ENCODE results near the gene PLP2. TPM values are rescaled to one million over a fixed set of nuclear protein-coding genes. Genes with fewer than 3 reads are reported as not detected.

PLP2 gene
- total and polyA plus RNA-seq, 8 donors, result 42.7 to 241 (median 53.5) TPM

DNA sequence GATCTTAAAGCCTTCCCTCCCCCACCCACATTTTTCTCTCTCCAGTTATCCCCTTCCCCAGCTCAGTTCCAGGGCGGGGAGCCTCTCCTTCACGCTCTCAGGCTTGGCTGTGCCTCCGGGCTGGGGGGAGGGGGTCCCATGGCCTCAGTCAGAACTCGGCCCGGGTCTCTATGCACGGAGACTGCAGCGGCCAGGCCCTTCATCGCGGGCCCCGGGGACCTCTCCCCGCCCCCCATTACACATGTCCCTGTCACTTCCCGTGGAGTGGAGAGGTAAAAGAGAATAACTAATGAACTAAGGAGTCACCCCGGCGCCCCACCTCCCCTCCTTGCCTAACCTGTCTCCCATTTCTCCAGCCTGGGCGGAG lies 15.3 kb downstream of the PLP2 start:
- H3K9me3 ChIP-seq, result no peaks in the 10 kb centered on the region
- no peaks in the 10 kb centered on the region for H3K27me3 ChIP-seq
- no peak overlapping the region for H3K27ac ChIP-seq
- no peak overlapping the region for H3K4me3 ChIP-seq
- peaks cover 0 to 16% of the 10 kb centered on the region in 2 donors for H3K36me3 ChIP-seq
- intact Hi-C loops (cut with DNase I), result no loop called here
- ATAC-seq (no peak), DNase-seq (no peak)
- peaks cover 0 to 21% of the 10 kb centered on the region in 2 donors for H3K4me1 ChIP-seq
- TF ChIP-seq, protein P1, sequence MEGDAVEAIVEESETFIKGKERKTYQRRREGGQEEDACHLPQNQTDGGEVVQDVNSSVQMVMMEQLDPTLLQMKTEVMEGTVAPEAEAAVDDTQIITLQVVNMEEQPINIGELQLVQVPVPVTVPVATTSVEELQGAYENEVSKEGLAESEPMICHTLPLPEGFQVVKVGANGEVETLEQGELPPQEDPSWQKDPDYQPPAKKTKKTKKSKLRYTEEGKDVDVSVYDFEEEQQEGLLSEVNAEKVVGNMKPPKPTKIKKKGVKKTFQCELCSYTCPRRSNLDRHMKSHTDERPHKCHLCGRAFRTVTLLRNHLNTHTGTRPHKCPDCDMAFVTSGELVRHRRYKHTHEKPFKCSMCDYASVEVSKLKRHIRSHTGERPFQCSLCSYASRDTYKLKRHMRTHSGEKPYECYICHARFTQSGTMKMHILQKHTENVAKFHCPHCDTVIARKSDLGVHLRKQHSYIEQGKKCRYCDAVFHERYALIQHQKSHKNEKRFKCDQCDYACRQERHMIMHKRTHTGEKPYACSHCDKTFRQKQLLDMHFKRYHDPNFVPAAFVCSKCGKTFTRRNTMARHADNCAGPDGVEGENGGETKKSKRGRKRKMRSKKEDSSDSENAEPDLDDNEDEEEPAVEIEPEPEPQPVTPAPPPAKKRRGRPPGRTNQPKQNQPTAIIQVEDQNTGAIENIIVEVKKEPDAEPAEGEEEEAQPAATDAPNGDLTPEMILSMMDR (IDR thresholded peaks at IDR 0.05), result no peak

GRCh38 chrX:49187526-49187925 lies 15.8 kb downstream of the PLP2 start:
- DNase-seq (no peak), ATAC-seq (no peak)
- peaks cover 0 to 21% of the 10 kb centered on the region in 2 donors for H3K4me1 ChIP-seq
- intact Hi-C loops (cut with DNase I), result no loop called here
- peaks cover 0 to 10% of the 10 kb centered on the region in 2 donors for H3K36me3 ChIP-seq
- H3K4me3 ChIP-seq, result no peak overlapping the region
- no peaks in the 10 kb centered on the region for H3K9me3 ChIP-seq
- TF ChIP-seq, protein P1 (IDR thresholded peaks at IDR 0.05), result no peak
- H3K27me3 ChIP-seq, result no peaks in the 10 kb centered on the region
- no peak overlapping the region for H3K27ac ChIP-seq

GRCh38 chrX:49188468-49189076 lies 16.9 kb downstream of the PLP2 start:
- intact Hi-C loops (cut with DNase I), result no loop called here
- H3K36me3 ChIP-seq, result no peaks in the 10 kb centered on the region
- H3K27ac ChIP-seq, result no peak overlapping the region

GRCh38 chrX:49189606-49190005 lies 17.9 kb downstream of the PLP2 start:
- intact Hi-C loops (cut with DNase I), result no loop called here
- ATAC-seq (no peak), DNase-seq (no peak)
- H3K27me3 ChIP-seq, result no peaks in the 10 kb centered on the region
- no peak overlapping the region for H3K4me3 ChIP-seq
- H3K9me3 ChIP-seq, result no peaks in the 10 kb centered on the region
- H3K36me3 ChIP-seq, result no peaks in the 10 kb centered on the region
- TF ChIP-seq, protein P1 (IDR thresholded peaks at IDR 0.05), result no peak
- H3K27ac ChIP-seq, result peak overlapping the region in 1 of 2 donors; percentile 84
- peaks cover 0 to 16% of the 10 kb centered on the region in 2 donors for H3K4me1 ChIP-seq

More at GRCh38 chrX:49188468-49189076, 16.9 kb downstream of the PLP2 start:
- DNase-seq (no peak), ATAC-seq (no peak)
- TF ChIP-seq, protein P1 (IDR thresholded peaks at IDR 0.05), result no peak
- no peak overlapping the region for H3K4me3 ChIP-seq
- H3K4me1 ChIP-seq, result peaks cover 0 to 21% of the 10 kb centered on the region in 2 donors
- no peaks in the 10 kb centered on the region for H3K9me3 ChIP-seq
- no peaks in the 10 kb centered on the region for H3K27me3 ChIP-seq

DNA sequence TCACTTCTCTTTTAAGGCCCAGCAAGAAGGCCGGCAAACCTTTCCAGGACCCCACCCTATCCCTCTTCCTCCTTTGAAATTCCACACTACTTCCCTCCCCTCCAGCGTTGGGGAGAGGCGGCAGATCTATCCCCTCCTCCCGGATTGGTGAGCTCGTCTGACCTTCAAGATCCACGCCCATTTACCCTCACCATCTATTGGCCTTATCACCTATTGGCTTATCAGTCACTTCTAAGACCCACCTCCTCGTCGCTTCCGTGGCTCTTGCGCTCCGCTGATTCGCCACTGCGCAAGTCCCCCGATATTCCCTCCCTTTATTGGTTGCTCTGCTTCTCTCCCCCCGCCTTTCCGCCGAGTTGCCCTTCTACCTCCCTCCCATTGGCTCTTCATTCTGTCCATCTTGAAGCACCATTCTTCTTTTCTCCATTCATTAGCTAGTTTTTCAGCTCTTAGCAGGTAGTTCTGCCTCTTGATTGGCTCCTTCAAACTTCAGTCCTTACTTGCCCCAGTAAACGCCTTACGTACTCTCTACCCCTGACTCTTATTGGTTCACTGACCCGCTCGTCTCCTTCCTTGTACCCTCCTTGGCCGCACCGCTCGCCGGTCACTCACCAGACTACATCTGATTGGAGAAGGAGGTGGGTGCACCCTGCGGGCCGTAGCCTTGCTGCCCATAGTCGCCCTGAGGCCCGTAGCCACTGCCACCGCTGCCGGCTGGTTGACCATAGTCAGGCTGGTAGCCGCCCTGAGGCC lies 19.3 kb downstream of the PLP2 start:
- Histone ChIP-seq H3K4me1 (peaks cover 0 to 9% of the 10 kb centered on the region in 2 donors), H3K4me3 (peak overlapping the region; percentile 52 to 60), H3K27me3 (no peaks in the 10 kb centered on the region), H3K27ac (peak overlapping the region; percentile 84 to 93), H3K36me3 (no peaks in the 10 kb centered on the region), H3K9me3 (no peaks in the 10 kb centered on the region)
- intact Hi-C loops (cut with DNase I), result no loop called here
- DNase-seq (peak; percentile 92 to 98 (median 93)), ATAC-seq (peak; percentile 88)
- TF ChIP-seq, protein P1 (IDR thresholded peaks at IDR 0.05), result no peak

Data from left lung (tissue), 10 donors.